HTERT RPE-1 (cell line): ENCODE results near the gene HIC1.

Source experiments
- in situ Hi-C: fragments of 300-500 bp; cut with MboI; formaldehyde crosslinking; loops from 4 replicates; pipeline ENCODE4 v1.14.3; 2020; ENCODE audit warnings: low sequenced_read_pairs

The HIC1 gene

DNA sequence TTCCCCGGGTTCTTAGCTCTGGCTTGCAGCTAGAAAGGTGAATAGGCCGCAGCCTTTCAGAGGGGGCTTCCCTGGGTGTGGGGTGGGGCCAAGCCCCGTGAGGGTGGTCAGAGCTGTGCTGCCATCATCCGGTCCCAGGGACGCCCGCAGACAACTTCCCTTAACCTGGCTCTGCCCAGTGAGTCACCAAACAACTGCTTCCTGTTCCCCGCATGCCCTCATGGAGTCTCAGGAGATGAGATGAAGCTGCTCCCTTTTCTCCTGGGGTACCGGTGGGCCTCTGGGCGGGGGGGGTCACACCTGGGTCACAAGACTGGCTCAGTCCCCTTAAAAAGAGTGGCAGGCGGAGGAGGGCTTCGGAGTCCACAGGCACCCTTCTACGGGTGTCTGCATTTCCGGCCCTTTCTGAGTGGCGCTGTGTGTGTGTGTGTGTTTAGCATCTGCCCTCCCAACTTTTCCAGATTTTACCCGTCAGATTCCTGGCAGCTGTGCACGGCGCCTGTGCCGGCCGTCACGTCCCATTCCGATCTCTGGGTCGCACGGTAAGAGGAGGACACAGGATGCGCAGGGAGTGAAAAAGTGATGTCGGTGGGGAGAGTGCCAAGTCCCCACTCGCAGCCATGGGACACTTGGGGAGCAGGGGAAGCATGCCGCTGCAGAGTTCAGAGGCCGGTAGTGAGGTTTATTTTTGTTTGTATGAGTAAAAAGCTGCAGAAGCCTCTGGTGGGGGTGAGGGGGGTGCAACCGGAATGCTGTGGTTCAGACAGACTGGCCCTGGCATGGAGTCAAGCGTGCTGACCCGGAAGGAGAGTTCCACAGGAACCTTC is 16.8 kb downstream of the HIC1 start:
- in situ Hi-C loops = loop anchor here (25.0 kb wide), 1 partner anchor 166 kb away; no protein-coding TSS in a partner anchor

DNA sequence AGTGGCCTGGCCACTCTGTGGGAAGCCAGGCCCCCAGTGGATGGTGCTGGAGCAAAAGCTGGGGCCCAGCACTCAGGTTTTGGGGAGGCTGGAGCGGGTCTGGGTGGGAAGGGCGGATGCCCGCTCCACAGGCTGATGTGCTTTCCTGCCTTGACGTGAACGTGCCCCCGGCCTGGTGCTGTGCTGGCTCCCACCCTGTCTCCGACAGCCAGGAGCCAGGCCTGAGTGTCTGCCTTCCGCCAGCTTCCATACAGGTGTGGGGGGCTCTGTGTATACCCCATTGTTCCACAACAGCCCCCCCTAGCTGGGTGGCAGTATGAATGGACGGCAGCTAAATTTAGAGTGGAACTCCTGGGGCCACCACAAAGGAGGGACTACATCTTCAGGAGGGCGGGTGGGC is 20.0 kb downstream of the HIC1 start:
- in situ Hi-C loops = loop anchor here (25.0 kb wide), 1 partner anchor 162 kb away; no protein-coding TSS in a partner anchor

DNA sequence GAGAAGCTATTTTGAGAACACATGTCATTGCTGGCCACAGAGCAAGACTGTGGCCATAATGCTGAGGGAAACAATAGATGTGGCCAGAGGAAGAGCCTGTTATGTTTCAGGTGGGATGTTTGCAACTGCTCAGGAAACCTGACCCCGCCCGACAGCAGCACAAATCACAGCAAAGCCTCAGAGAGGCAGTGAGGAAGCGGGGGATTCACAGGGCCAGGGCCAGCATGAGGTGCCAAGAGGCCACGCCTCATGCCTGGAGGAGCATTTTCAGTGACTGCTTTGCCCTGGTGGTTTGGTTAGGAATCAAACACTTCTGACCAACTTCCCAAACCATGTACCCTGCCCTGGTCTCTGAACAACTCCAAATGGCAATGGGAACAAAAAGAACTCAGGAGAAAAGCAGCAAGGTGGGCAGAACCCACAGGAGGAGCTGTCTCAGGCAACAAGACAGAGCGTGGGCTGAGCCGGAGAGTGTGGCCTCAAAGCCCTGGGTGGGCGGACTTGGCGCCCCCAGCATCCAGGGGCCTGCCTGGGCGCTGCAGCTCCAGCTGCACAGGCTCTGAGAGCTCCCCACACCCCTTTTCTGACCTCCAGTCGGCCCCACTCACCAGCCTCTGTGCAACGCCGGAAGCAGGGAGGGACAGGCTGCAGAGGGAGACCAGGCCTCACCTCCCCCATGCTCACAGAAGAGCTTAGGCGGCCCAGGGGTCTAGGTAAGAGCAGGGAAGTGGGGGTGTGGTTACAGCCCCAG is 20.6 kb downstream of the HIC1 start:
- in situ Hi-C loops = no loop called here

DNA sequence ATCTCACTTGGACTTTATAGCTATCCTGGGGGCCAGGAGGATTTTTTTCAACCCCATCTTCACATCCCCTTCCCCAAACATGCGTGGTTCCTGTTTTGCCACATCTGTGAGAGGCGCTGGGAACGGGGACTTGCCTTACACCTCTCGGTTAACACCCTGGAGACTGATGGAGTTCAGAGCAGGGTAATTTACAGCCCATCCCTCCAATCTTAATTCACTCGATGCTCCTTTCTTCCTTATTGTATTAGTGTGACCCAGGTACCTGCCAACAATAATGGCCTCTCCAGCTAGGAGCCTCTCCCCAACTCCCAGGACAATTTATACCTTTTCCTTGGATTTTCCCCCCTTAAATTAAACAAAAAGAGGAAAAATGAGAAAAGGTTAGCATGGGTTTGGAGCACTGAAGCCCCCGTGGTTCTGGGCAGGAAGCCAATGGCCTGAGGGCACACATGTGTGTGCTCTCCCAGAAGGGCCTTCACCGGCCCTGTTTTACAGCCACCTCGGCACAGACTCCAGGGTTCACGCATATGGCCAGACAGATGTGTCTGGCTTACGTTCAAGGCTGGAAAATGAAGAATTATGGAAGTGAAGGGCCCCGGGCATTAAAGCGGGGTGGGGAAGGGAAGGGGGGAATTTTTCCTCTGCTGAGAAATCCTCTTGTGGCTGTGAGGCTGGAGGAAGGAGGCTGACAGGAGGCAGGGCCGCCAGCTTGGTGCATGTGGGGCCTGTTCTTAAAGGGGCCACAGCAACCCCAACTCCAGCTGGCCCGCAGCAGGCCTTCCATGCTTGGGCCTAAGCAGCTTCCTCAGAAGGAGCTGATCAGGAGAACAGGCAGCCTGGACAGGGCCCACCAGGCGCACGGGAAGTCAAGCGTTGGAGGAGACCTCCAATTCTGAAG is 21.4 kb downstream of the HIC1 start:
- in situ Hi-C loops = no loop called here

DNA sequence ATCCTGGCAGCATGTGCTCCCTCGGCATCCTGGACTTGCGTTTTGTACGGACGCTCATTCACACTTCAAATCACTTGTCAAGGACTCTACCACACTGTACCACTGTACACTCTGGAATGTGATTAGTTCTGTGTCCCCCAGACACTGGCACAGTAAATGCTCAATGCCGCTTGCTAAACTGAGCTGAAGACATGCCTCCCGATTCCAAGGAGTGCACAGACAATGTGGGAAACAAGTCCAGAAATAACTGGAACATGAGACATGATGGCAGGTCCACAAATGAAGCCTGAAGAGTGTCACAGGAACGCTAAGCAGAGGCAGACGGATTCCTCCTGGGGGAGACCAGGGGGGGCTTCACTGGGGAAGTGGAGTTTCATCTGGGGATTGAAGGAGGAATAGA is 22.1 kb downstream of the HIC1 start:
- in situ Hi-C loops = no loop called here

DNA sequence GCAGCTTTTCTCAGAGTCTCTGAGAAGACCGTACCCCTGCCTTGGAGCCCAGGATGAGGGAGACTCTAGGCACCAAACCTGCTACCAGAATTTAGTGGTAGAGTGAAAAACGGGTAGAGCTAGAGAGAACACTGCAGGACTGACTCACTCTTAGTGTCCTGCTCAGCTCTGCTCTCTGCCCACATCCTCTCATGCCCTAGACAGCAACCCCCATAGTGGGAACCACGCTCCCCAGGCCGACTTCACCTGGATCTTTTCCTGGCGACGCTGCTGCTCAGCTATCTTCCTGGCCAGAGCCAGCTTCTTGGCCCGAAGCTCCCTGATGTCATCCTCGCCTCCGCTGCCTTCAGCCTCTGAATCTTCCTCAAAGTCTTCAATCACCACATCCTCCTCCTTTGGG is 26.7 kb downstream of the HIC1 start:
- in situ Hi-C loops = no loop called here

DNA sequence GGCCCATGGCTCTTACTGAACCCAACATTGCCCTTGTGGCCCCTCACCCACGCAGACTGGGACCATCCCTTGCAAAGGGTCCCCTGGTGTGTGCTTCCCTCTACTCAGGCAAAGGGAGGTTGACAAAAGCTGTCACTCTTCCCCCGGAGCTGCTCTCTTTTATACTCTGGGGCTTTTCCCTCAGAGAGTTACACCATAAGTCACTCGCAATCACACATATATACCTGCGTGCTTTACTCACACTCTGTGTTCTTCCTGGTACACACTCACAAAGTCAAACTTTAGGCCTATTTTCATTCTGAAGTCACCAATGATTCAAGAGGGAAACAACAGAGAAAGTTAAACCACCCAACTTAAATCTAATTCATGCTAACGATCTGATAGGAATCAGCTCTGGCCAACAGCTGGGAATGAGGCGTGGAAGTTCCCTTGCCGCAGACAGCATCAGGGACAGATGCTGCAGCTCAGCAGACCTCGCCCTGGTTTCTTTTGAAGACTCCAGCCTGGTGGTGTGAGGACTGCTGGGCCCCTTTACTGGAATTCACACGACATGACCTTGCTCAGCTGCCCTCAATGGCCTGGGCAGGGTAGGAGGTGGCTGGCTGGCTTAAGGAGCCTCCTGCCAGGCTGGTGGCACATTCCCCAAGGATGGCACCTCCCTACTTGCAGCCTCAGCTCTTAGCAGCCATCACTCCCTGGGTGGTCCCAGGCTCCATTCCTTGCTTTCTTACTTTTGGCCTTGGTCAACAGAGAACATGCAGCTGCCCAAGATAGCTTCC is 27.3 kb downstream of the HIC1 start:
- in situ Hi-C loops = no loop called here

DNA sequence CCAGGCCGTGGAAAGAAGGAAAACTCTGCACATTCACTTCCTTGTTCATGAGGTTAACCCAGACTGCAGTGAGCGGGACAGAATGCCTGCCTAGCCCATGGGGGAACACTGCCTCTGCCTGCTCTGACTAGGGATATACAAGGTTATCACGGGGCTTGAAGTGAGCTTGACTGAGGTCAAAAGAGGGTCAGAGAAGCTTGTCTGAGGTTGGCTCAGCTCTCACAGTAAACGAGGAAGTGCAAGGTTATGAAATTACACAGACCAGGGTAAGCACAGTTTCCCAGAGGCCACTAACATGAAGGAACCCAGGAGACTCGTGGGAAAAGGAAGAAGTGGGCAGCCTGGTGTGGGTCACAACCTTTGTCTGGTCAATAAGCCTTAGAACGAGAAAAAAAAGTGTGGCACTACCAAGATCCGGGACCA is 28.7 kb downstream of the HIC1 start:
- in situ Hi-C loops = no loop called here

DNA sequence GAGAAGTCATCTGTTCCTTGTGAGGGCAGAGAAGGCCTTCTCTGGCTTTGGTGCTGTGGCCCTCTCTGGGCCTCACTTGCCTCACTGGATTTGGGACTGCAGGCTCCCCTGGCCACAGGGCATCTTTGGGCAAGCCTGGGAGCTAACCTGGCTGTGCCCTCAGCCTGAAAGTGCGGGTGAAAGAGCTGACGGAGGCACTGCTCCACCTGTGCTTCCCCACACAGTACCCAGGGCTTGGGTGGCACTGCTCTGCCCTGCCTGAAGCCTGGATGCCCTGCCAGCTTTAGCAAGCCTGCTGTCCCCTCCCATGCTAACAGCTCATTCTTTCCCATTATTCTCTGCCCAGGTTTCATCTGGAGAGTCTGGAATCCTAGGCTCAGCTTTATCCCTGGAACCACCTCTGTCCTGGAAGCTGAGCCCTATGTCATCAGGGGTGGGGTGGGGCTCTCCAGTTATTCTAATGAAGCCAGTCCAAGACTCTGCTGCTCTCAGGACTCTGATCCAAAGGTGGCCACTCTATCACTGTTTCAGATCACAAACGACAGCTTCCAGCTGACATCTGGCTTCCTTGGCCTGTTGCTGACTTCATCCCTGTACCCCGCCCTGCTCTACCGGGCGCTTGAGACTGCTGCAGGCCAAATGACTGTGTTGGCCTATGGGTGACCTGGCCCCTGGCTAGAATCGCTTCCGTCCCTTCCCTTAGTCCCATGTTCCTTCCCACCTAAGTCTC is 29.3 kb downstream of the HIC1 start:
- in situ Hi-C loops = no loop called here

DNA sequence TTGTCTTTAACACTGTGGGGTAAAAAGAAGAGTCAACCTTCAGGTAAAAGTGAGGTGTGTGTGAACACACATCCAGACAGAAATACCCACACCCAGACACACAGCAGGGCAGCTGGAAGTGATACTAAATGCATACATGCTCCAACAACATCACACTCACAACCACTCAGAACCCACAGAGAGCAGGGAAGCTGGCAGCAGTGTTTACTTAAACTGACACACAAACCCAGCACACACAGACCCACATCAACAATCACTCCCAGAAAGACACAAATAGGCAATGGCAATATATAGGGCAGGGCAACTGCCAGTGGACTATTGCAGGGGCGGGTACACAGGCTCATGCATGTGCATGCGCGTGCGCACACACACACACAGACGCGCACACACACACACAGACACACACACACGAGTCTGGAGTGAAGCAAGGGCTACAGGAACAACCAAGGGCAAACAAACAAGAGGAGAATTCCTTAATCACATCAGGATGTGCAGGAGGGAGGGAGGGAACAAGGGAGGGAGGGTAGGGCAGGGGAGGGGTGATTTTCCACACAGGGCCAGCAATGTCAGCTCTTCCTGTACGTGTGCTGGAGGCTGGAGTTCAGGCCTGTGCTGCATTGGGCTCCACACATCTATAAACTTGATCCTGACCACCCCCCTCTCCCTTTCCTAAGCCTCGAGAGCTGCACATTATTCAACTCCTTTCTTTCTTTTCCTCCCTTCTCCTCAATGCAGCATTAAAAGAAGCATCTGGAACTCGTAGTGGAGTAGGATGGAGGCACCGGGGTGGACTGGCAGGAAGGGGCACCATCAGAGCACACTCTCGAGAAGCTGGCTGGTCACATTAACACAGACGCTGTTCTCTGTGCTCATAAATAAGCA is 30.1 kb downstream of the HIC1 start:
- in situ Hi-C loops = no loop called here

DNA sequence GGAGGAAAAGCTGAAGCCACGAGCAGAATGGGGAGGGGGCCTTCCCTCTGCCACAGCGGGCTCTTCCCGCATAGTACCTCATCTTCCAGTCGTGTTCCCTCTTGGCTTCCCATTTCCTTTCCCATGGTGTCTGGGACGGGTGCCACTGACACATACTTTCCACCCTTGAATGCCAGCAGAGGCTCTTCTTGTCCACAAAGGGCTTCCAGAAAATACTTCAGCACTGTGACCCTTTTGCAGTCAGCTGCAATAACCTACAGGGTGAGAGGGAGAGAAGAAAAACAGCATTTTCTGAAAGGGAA is 30.7 kb downstream of the HIC1 start:
- in situ Hi-C loops = no loop called here

DNA sequence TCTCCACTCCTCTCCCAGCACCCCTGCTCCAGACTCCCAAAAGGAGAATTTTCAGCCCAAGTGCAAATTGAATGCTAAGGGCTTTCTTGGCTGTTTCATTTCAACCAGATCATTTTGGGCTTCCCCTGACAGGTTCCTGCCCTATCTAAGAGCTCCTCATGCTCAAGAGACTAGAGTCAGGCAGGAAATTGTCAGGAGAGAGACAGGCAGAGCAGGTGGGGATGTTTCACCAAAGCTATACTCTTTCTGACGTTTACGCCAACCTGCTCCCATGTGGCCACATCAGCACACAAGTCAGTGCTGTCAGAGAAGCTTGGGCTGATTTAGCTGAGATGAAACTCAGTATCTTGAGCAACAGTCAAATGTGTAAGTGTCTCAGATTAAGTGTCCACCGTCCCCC is 31.4 kb downstream of the HIC1 start:
- in situ Hi-C loops = no loop called here

DNA sequence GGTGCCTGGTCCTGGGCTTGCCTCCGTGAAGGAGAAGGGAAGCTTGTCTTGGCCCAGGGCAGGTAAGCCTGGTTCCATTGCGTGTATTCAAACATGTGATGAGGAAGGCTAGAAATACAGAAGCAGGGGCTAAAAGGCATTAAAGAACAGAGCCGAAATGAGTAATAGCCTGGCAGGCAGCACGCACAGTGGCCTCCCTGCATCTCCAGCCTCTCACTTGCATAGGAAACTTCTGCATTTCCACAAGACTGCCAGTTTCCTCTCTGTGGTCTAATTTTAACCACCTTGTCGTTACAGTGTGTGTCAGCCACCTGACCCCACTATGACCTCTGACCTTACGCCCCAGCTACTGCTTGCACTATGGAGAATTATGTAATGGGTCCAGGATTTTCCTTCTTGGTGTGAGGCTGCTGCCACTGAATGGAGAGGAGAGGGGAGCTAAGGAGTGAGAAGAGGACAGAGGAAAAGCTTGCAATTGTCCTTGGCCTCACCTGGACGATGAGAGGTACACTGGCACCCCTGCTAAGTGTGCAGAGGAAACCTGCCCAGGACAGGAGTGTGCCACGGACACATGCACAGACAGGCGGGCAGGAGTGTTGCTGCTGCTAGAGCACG is 32.8 kb downstream of the HIC1 start:
- in situ Hi-C loops = no loop called here

DNA sequence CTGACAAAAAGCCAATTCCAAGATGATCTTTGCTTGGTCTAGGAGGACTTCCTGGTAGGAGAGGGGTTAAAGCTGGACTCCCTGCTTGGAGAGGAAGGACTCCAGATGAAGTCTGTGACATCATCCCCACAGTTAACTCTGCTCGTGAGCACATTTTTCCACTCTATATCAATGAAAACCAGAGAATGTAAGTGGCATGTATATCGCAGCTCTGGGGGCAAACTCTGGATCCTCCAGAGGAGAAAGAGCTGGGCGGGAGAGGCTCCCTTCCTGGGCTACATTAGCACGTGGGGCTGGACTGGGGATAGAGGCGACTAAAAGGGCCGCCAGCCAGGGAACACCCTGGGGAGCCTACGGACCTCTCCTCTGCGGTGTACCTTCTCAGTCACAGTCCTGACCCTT is 34.1 kb downstream of the HIC1 start:
- in situ Hi-C loops = no loop called here

DNA sequence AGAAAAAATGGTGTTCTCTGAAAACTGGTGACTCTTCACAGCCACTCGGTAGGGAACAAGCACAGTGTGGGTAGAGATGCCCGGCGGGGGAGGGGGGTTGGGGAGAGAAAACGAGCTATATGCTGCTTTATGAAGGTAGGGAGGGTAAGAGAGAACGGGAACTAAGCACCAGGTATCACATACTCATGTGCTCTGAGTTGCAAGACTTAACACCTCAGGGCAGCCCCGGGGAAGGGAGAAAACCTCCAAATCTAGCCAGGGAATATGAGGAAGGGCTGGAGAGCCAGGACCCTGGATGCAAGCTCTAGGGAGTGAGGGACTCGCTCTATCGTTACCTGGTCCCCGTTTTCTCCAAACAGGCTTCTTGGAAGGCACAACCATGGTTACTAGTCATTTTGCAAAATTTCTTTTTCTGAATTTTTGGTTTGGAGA is 35.3 kb downstream of the HIC1 start:
- in situ Hi-C loops = no loop called here

DNA sequence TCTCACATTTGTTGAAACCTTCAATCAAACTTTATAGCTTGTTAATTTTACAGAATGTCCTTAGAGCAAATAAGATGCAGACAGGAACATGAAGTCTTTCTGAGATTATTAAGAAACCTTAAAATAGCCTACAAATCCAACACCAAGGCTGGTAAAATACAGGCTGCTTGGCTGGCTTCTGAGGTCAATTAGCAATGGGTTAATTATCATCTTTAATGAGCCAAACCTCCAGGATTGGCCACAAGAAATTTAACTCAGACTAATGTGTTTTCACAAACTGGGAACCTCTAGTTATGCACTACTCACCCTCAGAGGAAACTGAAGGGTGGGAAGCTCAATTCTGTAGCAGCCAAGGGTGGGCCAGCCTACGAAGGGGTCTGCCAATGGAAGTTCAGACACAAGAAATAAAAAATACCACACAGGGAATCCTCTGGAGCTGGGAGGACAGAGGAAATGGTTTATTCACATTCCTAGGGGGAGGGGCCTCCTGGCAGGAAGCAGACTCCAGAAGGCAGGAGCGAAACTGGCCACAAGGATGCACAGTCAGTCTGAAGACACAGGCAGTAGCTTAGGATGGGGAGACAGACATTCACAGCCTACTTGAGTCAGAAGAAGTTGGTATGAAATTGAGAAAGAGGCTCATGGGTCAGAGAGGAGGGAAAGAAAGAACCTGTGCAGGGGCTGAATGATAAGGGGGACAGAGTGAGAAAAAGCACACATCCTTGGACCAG is 36.1 kb downstream of the HIC1 start:
- in situ Hi-C loops = no loop called here

DNA sequence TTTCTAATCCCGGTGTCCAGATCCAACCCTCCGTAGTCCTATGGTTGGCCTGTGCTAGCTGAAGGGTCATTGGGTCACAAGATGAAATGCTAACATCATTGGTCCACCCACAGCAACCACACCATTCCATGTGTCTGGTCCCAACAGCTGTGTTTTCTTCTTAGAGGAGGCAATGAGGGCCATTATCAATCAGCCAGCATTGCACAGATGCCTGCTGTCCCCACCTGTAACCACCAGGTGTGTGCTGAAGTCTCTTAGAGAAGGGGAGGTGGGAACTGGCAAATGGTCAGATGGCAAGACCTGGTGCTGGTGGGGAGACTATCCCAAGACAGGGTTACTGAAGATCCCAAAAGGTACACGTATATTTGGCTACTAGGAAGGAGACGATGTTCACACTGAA is 37.4 kb downstream of the HIC1 start:
- in situ Hi-C loops = no loop called here

DNA sequence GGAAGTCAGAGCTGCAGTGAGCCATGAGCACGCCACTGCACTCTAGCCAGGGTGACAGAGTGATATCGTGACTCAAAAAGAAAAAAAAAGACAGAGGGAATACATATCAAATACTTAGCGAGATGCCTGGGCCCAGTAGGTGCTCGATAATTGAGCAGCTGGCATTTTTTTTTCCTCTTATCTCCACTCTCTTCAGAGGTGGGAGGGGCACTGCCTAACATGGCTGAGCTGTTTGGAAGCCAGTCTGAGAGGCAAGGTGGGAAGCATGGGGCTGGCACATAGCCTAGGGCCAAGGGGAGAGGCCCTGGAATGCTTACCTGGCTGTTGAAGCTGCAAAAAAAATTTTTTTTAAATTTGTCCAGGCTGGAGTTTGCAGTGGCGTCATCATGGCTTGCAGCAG is 38.4 kb downstream of the HIC1 start:
- in situ Hi-C loops = no loop called here
